K562 (cell line): ENCODE results near the gene ASIC3. TPM values are rescaled to one million over a fixed set of nuclear protein-coding genes. Genes with fewer than 3 reads are reported as not detected.

ENCODE experiments used
- CAMTA2 ChIP-seq: fragments of 250-450 bp; sonication (Bioruptor Pico); conservative IDR thresholded peaks from 2 replicates; pipeline ENCODE4 v1.5.1; 2022
- CBX1 ChIP-seq: sonication (generic); IDR thresholded peaks from 2 replicates; pipeline ENCODE4 v1.6.1; 2016; ENCODE audit warnings: antibody characterized with exemption, low read depth, mild to moderate bottlenecking
- CBX8 ChIP-seq: fragments of 200-600 bp; sonication (generic); IDR thresholded peaks from 2 replicates; pipeline ENCODE4 v1.6.1; 2012; ENCODE audit warnings: borderline replicate concordance, mixed run types, low read depth, mild to moderate bottlenecking, moderate library complexity, mixed read lengths, low read length, control low read depth, inconsistent platforms; ENCODE audit not compliant: poor library complexity, severe bottlenecking; ENCODE audit errors: extremely low read depth
- CREM ChIP-seq: IDR thresholded peaks from 2 replicates; pipeline ENCODE4 v1.6.1; 2014; ENCODE audit warnings: antibody characterized with exemption, low read depth
- EP400 ChIP-seq: fragments of 450-650 bp; IDR thresholded peaks from 2 replicates; pipeline ENCODE4 v1.6.1; 2017; ENCODE audit warnings: antibody characterized with exemption, mild to moderate bottlenecking, moderate library complexity
- RBM15 ChIP-seq: fragments of 200-400 bp; formaldehyde crosslinking; IDR thresholded peaks from 2 replicates; pipeline ENCODE4 v1.6.1; 2018; ENCODE audit warnings: mild to moderate bottlenecking, low read length, moderate library complexity; ENCODE audit not compliant: insufficient read depth
- STAG1 ChIP-seq: sonication (generic); formaldehyde crosslinking; IDR thresholded peaks from 2 replicates; pipeline ENCODE4 v1.5.0; 2020; ENCODE audit warnings: missing genetic modification reagents, borderline replicate concordance
- TAF9B ChIP-seq: fragments of 450-650 bp; IDR thresholded peaks from 2 replicates; pipeline ENCODE4 v1.6.1; 2018; ENCODE audit warnings: mild to moderate bottlenecking; ENCODE audit not compliant: partially characterized antibody
- TCFL5 ChIP-seq: fragments of 250-450 bp; sonication (Bioruptor Pico); conservative IDR thresholded peaks from 2 replicates; pipeline ENCODE4 v1.6.1; 2021; ENCODE audit warnings: mild to moderate bottlenecking, moderate library complexity, matching md5 sums
- U2AF1 ChIP-seq: fragments of 200-400 bp; formaldehyde crosslinking; optimal IDR thresholded peaks from 2 replicates; pipeline ENCODE3; 2017; ENCODE audit warnings: mild to moderate bottlenecking, low read depth, low read length, moderate library complexity
- XRCC3 ChIP-seq: fragments of 450-650 bp; IDR thresholded peaks from 2 replicates; pipeline ENCODE4 v1.6.1; 2017; ENCODE audit warnings: mild to moderate bottlenecking, moderate library complexity
- ZNF586 ChIP-seq: fragments of 450-650 bp; formaldehyde crosslinking; conservative IDR thresholded peaks from 2 replicates; pipeline ENCODE4 v1.4.0; 2020; ENCODE audit warnings: mild to moderate bottlenecking, moderate library complexity
- polyA plus RNA-seq, 8 experiments: library from polyadenylated mRNA; depleted of rRNA in 4 of 8; stranded (reverse) in 5 of 8; unstranded in 3 of 8; fragments of >200 nt; fragmentation: Nextera tagmentation in 2 of 8; fragmentation: Illumina TruSeq in 1 of 8; extraction: Ambion mirVana in 2 of 8; extraction: Trizol in 1 of 8; gene quantifications; 2 replicates each; pipeline versions ENCODE4 v1.2.1 to v1.2.3, GENCODE V29; 2011 to 2014; ENCODE audit warnings: inconsistent platforms in 1 of 8, missing spikeins in 1 of 8
- total RNA-seq, 7 experiments: library from RNA; depleted of rRNA in 6 of 7; stranded (reverse); fragments of >200 nt in 6 of 7; fragmentation: Illumina TruSeq in 2 of 7; extraction: Trizol in 2 of 7; gene quantifications; 2 replicates each; pipeline versions ENCODE4 v1.2.1 to v1.2.3, GENCODE V29; 2011 to 2021; ENCODE audit warnings: low replicate concordance in 1 of 7
- TF ChIP-seq, protein P1 (sequence below), 2 experiments: IDR thresholded peaks; 2 replicates each; pipeline ENCODE4 v1.6.1; 2012; ENCODE audit warnings: improper control_type of control experiment in 2 of 2, low read depth in 2 of 2, low read length in 2 of 2, borderline replicate concordance in 1 of 2
- TF ChIP-seq, protein P2 (sequence below), 2 experiments: fragments of 450-650 bp in 1 of 2; IDR thresholded peaks; 2 replicates each; pipeline ENCODE4 v1.6.1; 2011 to 2017; ENCODE audit warnings: low read depth in 2 of 2, antibody characterized with exemption in 1 of 2, borderline replicate concordance in 1 of 2, low read length in 1 of 2, mild to moderate bottlenecking in 1 of 2, mixed read lengths in 1 of 2; ENCODE audit not compliant: control insufficient read depth in 1 of 2
- TF ChIP-seq, protein P3 (sequence below): fragments of 200-800 bp; sonication (Bioruptor generic); IDR thresholded peaks from 2 replicates; pipeline ENCODE4 v1.6.1; 2016; ENCODE audit warnings: missing genetic modification characterization, missing compliant biosample characterization

Gene ASIC3
- total and polyA plus RNA-seq, 9 of the 15 experiments (the other 6 are each of a cell fraction or from before 2014, with no cell fraction given): 0.11 to 5.0 (median 0.87) TPM

DNA sequence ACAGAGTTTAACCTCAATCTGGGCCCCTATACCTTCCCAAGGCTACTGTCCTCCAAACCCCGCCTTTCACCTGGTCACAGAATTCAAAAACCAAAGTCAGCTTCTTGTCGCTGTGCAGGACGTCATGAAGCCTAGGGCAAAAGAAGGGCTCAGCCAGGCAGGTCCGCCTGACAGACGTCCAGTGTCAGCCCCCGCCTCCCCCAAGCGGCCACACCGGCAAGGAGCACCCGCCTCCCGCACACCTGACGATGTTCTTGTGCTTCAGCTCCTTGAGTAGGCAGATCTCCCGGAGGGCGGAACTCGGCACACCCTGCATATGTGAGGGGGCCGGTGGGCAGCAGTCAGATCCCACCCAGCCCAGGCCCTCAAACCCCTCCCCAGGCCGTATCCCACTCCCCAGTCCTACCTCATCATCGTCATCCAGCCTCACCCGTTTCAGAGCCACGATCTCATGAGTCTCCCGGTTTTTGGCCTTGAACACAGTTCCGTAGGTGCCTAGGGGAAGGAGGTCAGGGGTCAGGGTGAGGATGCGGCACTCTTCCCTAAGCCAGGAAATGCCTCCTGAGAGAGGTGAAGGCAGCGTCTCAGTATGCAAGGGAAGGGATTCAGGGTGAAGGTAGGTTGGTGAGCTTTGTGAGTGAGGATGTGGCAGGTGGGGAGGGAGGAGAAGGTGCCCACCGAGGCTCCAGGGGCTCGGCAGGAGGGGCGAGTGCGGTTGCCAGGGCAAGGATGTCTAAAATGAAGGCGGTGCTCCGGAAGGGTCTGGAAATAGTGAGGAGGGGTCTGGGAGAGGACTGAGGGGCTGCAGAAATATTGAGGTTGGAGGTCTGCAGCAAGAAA lies 8.6 kb downstream of the ASIC3 start (continued):
- TF ChIP-seq, protein P1, sequence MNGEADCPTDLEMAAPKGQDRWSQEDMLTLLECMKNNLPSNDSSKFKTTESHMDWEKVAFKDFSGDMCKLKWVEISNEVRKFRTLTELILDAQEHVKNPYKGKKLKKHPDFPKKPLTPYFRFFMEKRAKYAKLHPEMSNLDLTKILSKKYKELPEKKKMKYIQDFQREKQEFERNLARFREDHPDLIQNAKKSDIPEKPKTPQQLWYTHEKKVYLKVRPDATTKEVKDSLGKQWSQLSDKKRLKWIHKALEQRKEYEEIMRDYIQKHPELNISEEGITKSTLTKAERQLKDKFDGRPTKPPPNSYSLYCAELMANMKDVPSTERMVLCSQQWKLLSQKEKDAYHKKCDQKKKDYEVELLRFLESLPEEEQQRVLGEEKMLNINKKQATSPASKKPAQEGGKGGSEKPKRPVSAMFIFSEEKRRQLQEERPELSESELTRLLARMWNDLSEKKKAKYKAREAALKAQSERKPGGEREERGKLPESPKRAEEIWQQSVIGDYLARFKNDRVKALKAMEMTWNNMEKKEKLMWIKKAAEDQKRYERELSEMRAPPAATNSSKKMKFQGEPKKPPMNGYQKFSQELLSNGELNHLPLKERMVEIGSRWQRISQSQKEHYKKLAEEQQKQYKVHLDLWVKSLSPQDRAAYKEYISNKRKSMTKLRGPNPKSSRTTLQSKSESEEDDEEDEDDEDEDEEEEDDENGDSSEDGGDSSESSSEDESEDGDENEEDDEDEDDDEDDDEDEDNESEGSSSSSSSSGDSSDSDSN (IDR thresholded peaks at IDR 0.05; ENCODE audit: borderline replicate concordance in 1 of 2, low read depth in 2 of 2, low read length in 2 of 2): 0 out of 4 replicates have a peak, but pooled peaks of 1 of the 2 experiments have one; percentile 24
- TF ChIP-seq ZNF586 (CRISPR knock-in tag): no peak
- TF ChIP-seq CREM: peak; percentile 50; the same call in 1 of the 2 replicates
- TF ChIP-seq TAF9B: no peak
- TF ChIP-seq TCFL5 (CRISPR knock-in tag): no peak
- no peak for TF ChIP-seq STAG1
- TF ChIP-seq CBX1: no peak
- no peak for TF ChIP-seq CAMTA2
- TF ChIP-seq, protein P2, sequence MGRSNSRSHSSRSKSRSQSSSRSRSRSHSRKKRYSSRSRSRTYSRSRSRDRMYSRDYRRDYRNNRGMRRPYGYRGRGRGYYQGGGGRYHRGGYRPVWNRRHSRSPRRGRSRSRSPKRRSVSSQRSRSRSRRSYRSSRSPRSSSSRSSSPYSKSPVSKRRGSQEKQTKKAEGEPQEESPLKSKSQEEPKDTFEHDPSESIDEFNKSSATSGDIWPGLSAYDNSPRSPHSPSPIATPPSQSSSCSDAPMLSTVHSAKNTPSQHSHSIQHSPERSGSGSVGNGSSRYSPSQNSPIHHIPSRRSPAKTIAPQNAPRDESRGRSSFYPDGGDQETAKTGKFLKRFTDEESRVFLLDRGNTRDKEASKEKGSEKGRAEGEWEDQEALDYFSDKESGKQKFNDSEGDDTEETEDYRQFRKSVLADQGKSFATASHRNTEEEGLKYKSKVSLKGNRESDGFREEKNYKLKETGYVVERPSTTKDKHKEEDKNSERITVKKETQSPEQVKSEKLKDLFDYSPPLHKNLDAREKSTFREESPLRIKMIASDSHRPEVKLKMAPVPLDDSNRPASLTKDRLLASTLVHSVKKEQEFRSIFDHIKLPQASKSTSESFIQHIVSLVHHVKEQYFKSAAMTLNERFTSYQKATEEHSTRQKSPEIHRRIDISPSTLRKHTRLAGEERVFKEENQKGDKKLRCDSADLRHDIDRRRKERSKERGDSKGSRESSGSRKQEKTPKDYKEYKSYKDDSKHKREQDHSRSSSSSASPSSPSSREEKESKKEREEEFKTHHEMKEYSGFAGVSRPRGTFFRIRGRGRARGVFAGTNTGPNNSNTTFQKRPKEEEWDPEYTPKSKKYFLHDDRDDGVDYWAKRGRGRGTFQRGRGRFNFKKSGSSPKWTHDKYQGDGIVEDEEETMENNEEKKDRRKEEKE (IDR thresholded peaks at IDR 0.05; ENCODE audit: borderline replicate concordance in 1 of 2, control insufficient read depth in 1 of 2, low read depth in 2 of 2, low read length in 1 of 2): no peak
- no peak for TF ChIP-seq EP400
- no peak for TF ChIP-seq RBM15
- no peak for TF ChIP-seq XRCC3
- TF ChIP-seq, protein P3, sequence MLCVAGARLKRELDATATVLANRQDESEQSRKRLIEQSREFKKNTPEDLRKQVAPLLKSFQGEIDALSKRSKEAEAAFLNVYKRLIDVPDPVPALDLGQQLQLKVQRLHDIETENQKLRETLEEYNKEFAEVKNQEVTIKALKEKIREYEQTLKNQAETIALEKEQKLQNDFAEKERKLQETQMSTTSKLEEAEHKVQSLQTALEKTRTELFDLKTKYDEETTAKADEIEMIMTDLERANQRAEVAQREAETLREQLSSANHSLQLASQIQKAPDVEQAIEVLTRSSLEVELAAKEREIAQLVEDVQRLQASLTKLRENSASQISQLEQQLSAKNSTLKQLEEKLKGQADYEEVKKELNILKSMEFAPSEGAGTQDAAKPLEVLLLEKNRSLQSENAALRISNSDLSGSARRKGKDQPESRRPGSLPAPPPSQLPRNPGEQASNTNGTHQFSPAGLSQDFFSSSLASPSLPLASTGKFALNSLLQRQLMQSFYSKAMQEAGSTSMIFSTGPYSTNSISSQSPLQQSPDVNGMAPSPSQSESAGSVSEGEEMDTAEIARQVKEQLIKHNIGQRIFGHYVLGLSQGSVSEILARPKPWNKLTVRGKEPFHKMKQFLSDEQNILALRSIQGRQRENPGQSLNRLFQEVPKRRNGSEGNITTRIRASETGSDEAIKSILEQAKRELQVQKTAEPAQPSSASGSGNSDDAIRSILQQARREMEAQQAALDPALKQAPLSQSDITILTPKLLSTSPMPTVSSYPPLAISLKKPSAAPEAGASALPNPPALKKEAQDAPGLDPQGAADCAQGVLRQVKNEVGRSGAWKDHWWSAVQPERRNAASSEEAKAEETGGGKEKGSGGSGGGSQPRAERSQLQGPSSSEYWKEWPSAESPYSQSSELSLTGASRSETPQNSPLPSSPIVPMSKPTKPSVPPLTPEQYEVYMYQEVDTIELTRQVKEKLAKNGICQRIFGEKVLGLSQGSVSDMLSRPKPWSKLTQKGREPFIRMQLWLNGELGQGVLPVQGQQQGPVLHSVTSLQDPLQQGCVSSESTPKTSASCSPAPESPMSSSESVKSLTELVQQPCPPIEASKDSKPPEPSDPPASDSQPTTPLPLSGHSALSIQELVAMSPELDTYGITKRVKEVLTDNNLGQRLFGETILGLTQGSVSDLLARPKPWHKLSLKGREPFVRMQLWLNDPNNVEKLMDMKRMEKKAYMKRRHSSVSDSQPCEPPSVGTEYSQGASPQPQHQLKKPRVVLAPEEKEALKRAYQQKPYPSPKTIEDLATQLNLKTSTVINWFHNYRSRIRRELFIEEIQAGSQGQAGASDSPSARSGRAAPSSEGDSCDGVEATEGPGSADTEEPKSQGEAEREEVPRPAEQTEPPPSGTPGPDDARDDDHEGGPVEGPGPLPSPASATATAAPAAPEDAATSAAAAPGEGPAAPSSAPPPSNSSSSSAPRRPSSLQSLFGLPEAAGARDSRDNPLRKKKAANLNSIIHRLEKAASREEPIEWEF: no peak
- no peak for TF ChIP-seq U2AF1
- no peak for TF ChIP-seq CBX8
